ENCODE measurements around the gene IL10RA.

The IL10RA gene

DNA sequence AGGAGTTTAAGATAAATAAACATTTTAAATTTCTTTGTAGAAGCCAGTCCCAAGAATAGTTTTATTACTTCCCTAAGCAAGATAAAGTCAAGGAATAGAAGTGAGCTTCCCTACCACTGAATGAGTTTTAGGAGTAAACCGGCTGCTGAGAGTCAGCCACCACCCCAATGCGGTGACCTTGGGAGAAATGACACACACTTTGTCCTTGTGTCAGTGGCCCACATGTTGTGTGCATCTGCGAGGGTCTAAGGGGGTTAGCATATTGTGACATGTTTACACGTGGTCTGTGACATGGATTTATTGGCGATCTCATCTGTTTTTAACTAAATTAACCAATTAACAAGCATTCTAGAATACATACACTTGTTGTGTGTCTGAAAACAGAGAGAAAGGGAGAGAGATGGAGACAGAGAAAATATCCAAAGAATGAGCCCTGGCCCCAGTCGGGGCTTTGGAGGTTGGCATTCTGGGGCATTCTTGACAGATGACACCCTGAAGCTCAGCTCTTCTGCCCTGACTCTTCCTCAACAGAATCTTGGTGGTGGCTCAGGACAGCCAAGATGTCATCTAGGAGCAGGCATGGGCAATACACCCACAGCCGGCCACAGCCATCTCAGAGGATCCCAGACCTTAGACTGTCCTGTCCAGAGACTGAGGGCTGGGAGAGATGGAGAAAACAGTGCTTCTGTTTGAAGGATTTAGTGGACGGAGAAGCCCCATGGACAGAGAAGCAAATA is 60.9 kb downstream of the IL10RA start:
- no peak for DNase-seq (ENCODE audit: low read depth)

DNA sequence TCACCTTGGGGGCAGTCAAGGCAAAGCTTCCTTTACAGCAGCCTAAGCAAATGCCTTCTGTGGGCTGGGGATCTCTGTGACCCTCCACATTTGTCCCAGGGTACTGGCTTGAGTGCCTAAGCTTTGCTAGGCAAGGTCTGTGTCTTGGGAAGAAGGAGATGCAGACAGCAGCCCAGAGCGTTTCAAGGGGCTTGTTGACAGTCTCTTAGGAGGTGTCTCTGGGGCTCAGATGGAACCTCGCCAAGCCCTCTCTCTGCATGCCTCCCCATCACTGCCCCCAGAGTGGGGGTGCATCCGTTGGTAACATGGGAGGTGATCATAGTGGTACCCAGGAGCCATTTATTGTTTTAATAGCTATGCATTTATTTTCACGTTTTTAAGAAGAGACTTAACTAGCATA is 61.6 kb downstream of the IL10RA start:
- DNase-seq (ENCODE audit: low read depth) = no peak

DNA sequence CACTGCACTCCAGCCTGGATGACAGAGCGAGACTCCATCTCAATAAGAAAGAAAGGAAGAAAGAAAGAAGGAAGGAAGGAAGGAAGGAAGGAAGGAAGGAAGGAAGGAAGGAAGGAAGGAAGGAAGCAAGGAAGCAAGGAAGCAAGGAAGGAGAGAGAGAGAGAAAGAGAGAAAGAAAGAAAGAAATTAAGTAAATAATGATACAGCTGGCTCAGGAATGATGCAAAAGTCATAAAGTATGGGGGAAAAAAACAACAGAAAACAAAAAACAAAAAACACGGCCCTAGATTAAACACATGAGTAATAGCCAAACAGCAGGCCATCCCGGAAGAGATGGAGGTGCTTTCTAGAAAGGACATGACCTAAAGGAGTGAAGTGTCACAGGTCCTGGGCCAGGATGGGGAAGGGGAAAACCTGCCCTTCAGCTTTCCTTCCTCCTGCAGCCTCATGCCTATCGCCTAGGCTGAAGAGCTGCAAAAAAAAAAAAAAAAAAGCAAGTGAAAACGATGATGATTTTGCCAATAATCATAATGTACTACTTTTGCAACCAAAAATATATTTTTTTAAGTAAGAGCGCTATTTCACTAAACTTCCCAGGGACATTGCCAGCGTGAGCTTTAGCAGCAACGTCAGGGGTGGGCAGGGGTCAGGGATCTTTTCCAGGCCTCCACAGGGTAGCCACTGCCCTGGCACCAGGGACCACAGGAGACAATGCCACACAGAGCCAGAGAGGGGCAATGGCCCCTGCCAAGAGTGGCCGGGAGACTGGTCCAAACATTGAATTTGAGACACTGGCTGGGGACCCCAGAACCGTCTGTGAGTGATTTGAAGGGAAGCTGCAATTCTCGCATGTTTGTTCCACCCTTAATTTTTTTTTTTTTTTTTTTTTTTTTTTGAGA is 62.5 kb downstream of the IL10RA start:
- no peak for DNase-seq (ENCODE audit: low read depth)

DNA sequence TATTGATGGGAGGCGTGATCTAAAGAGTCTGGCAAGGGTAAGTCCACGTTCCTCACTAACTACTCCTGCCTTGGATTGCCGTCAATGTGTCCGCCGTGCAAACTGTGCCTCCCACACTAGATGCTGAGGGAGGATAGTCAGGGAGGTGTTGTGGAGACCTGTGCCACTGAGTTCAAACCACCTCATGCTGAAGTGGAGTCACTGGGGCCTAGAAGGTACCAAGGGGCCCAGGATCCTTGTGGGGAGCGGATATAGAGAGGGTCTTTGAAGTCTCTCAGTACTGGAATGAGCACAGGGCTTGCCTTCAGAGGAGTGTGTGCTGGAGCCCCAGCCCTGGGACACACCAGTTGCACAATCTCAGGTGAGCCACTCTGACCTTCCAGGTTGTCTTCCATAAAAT is 63.6 kb downstream of the IL10RA start:
- DNase-seq (ENCODE audit: low read depth) = no peak

DNA sequence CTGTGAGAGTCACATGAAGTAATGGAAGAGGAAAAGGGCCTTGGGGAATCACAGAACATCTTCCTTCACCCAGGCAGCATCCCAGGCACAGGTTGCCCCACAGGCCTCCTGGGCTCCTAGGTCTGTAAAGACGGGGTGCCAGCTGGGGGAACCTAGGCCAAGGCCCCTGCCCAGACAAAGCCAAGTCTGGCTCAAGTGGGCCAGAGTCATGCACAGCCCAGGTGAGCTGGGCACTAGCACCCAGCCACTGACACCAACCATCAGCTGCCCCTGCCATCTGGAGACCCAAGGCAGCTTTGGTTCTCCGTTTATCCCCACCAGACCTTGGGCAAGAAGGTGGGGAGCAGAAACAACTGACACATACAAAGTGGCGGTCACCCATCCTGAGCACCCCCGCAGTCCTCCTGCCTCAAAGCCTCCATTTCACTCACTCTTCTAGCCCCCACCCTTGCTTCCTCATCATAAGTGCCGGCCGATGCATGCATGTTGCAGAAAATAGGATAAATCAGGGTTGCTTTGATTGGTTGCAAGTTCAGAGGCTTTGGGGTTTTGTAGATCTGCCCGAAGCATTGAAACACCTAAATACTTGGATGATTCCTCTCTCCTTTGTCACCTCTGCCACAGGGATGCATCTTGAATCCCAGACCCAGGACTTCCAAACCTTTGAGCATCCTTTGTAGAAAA is 64.2 kb downstream of the IL10RA start:
- no peak for DNase-seq (ENCODE audit: low read depth)
